Loucy (cell line): ENCODE data around the gene FBLN7.

ENCODE experiments used
- CTCF ChIP-seq: fragments of 200-600 bp; sonication (generic); conservative IDR thresholded peaks from 2 replicates; pipeline ENCODE4 v1.5.1; 2014; ENCODE audit warnings: mild to moderate bottlenecking, antibody characterized with exemption, low read length
- EZH2phosphoT487 ChIP-seq: fragments of 200-600 bp; IDR thresholded peaks from 2 replicates; pipeline ENCODE4 v1.6.1; 2018; ENCODE audit warnings: antibody characterized with exemption, mild to moderate bottlenecking, moderate library complexity, borderline replicate concordance

- TF ChIP-seq CTCF: no peak
- TF ChIP-seq EZH2phosphoT487: no peak
Measured at GRCh38 chr2:112093216-112093615, 45.0 kb upstream of the FBLN7 start.
